Activated CD4-positive, alpha-beta T cell treated with anti-CD3 and anti-CD28 coated beads for 36 hours (primary cell): Measurements from ENCODE around the gene NOC2L. TPM values are rescaled to one million over a fixed set of nuclear protein-coding genes. Genes with fewer than 3 reads are reported as not detected.
A peak's percentile ranks its signal among the peaks of the same experiment; 100 is the strongest.
"Not testable (repeated sequence)": the region's sequence is repeated elsewhere in the genome, so short reads cannot be mapped to it uniquely, and the experiment has no call there.

Experiments
- ATAC-seq: fragments of 200-7000 bp; cut with Tn5 transposase; one replicate; pipeline ENCODE4 v1.10.0; 2021; ENCODE audit warnings: mild to moderate bottlenecking, moderate library complexity
- CTCF ChIA-PET: fragments of 350-600 bp; sonication (Branson Sonifier 250); formaldehyde crosslinking; loops from one replicate; lab custom pipeline; 2021; ENCODE audit warnings: antibody characterized with exemption; lab: Charles Lee
- POLR2A ChIA-PET: fragments of 350-600 bp; sonication (Branson Sonifier 250); formaldehyde crosslinking; loops from one replicate; lab custom pipeline; 2021; ENCODE audit warnings: antibody characterized with exemption, inconsistent platforms; lab: Charles Lee
- DNase-seq: peaks from one replicate; pipeline ENCODE4 v3.0.0-alpha.2; 2020
- H3K27ac Mint-ChIP-seq: one replicate; pipeline ENCODE4 v1.8.0; 2021; ENCODE audit warnings: mixed read lengths
- H3K27me3 Mint-ChIP-seq: one replicate; pipeline ENCODE4 v1.8.0; 2021; ENCODE audit warnings: mixed read lengths
- H3K36me3 Mint-ChIP-seq: one replicate; pipeline ENCODE4 v1.8.0; 2021; ENCODE audit warnings: low read depth, mixed read lengths
- H3K4me1 Mint-ChIP-seq: one replicate; pipeline ENCODE4 v1.8.0; 2021; ENCODE audit warnings: mixed read lengths
- H3K4me3 Mint-ChIP-seq: one replicate; pipeline ENCODE4 v1.8.0; 2021; ENCODE audit warnings: mild to moderate bottlenecking, moderate library complexity, mixed read lengths
- H3K9me3 Mint-ChIP-seq: one replicate; pipeline ENCODE4 v1.8.0; 2021; ENCODE audit warnings: low read depth, mixed read lengths
- intact Hi-C, 2 experiments: fragments of 100-400 bp; cut with DNase I in 1 of 2; cut with micrococcal nuclease in 1 of 2; formaldehyde crosslinking; loops; one replicate each; pipeline versions ENCODE4 v1.14.2 to v1.15.1; 2022 to 2024; cut with DNase I, micrococcal nuclease
- total RNA-seq, 2 experiments: library from RNA; stranded (reverse); gene quantifications; one replicate each; pipeline ENCODE4 v1.2.3, GENCODE V29; 2021

NOC2L gene
- total RNA-seq, 2 experiments from 2014 or later = 112 to 134 TPM

DNA sequence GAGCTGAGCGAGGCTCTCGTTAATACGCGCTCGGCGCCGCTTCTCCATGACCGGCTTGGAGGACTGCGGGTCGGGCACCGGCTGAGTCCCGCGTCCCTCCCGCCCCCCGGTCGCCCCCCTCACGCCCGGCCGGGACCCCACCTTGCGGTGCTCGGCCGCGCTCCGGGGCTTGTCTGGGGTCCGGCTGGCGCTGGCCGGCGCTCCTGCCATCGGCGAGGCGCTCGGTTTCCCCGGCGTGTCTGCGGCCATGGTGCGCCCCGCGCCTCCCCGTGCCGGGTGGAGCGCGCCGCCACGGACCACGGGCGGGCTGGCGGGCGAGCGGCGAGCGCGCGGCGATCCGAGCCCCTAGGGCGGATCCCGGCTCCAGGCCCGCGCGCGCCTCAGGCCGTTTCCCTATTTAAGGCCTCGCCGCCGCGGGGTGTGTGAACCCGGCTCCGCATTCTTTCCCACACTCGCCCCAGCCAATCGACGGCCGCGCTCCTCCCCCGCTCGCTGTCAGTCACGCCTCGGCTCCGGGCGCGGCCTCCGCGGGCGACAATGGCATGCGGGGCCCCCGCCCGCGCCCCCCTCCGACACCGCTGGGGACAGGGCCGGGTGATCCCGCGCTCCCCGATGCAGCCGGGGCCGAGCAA is 40.8 kb upstream of the NOC2L start, which contains the start of gene HES4:
HES4 (minus strand) TSS at position 373 of the 632 bp plus-strand sequence; CDS start at position 249, 124 bp downstream.
- ATAC-seq (peak; percentile 67), DNase-seq (peak; percentile 85)
- Mint-ChIP-seq H3K4me1 (peaks cover 14% of the 10 kb centered on the region), H3K9me3 (no peaks in the 10 kb centered on the region), H3K36me3 (peaks cover 1% of the 10 kb centered on the region), H3K27ac (peak within 1 kb of the TSS; percentile 90), H3K27me3 (peaks cover 22% of the 10 kb centered on the region), H3K4me3 (peak within 1 kb of the TSS; percentile 72)
- ChIA-PET POLR2A (no interaction called here), CTCF (no interaction called here)
- intact Hi-C loops = loop anchor here in 1 of 2 experiments (1.0 kb wide), 2 partner anchors 13 to 19 kb away; partner anchors contain the start of gene ISG15

DNA sequence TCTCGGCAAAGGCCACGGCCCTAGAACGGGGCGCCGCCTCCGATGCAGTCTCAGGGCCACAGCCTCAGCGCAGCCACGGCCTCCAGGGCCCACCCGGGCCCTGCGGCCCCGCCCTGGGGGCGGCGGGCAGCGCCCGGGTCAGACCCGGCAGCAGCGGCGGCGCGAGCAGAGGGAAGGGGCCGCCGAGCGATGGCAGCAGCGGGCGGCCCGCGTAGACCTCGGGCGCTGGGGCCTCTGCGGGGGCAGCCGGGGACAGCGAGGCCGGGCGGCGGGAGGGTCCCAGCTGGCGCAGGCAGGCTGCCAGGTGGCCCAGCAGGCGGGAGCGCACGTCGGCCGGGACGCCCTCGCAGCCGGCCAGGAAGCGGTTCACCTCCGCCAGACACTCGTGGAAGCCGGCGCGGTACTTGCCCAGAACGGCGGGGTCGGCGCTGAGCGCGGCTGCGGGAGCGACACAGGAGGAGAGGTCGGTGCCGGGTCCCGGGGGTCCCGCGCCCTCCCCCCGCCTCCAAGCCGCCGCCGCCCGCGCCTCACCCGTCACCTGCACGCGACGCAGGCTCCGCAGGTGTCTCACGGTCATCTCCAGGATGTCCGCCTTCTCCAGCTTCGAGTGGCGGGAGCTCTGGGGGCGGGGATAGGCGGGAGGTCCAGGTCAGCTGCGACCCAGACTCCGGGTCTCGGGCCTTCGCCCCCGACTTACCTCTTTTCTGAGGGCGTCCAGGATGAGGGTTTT is 40.1 kb upstream of the NOC2L start:
- intact Hi-C loops = no loop called here
- Mint-ChIP-seq H3K4me3 (no peak overlapping the region), H3K27me3 (peaks cover 16% of the 10 kb centered on the region), H3K4me1 (peaks cover 10% of the 10 kb centered on the region), H3K27ac (no peak overlapping the region), H3K36me3 (peaks cover 1% of the 10 kb centered on the region), H3K9me3 (no peaks in the 10 kb centered on the region)
- DNase-seq (peak; percentile 48), ATAC-seq (no peak)
- POLR2A ChIA-PET = no interaction called here
- CTCF ChIA-PET = no interaction called here

DNA sequence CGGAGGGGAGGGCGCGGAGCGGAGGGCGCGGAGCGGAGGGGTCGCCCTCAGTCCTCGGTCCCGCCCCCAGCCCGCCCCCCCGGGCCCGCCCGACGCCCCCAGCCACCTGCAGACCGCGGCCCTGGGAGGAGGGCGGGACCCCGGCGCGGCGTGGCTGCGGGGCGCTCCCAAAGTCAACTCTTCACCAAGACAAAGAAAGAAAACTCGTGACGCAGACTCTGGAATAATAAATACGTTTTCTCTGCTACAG is 39.6 kb upstream of the NOC2L start:
- DNase-seq = no peak
- ChIA-PET CTCF (no interaction called here), POLR2A (no interaction called here)
- Mint-ChIP-seq H3K9me3 (no peaks in the 10 kb centered on the region), H3K36me3 (peaks cover 1% of the 10 kb centered on the region), H3K27ac (no peak overlapping the region), H3K4me1 (peaks cover 10% of the 10 kb centered on the region), H3K4me3 (no peak overlapping the region), H3K27me3 (peaks cover 15% of the 10 kb centered on the region)
- intact Hi-C loops = no loop called here
- no peak for ATAC-seq

DNA sequence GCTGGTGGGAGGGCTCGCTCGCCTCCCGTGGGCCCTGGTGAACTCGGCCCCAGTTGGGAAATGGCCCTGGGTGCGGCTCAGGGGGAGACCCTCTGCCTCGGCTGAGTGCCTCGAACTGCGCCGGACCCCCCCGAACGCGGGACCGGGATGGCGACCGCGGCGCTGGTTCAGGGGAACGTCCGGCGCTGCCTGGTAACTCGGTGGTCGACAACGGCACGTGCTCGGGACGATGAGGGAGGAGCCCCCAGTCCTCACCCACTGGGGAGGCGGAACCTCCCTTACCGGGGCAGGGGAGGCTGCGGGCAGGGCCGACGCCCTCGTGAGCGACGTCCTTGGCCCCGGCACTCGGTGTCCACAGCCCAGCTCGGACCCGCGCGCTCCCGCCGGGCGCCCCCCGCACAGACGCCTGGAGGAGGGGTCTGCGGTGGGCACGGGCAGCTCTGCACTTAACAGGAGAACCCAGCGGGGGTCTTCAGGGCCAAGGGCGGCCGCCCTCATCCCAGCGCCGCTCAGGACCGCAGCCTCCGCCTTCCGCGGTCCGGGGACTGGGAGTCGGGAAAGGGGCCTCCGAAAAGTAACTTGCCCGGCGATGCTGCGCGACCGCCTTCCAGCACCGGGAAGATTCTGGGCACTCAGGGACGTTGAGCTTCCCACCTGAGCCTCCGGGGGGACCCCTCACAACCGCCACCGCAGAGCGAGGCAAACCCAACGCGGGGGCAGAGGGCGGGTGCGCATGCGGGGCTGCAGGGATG is 39.1 kb upstream of the NOC2L start:
- Mint-ChIP-seq H3K36me3 (peaks cover 1% of the 10 kb centered on the region), H3K27me3 (peaks cover 15% of the 10 kb centered on the region), H3K27ac (no peak overlapping the region), H3K9me3 (no peaks in the 10 kb centered on the region), H3K4me3 (no peak overlapping the region), H3K4me1 (peaks cover 10% of the 10 kb centered on the region)
- intact Hi-C loops = no loop called here
- DNase-seq (no peak), ATAC-seq (no peak)
- CTCF ChIA-PET = interaction anchor here (1.1 to 1.3 kb wide), 3 partner anchors 14 to 17 kb away, joined by 4 to 5 read pairs (median 5); partner anchors contain the start of gene PERM1
- POLR2A ChIA-PET = no interaction called here

DNA sequence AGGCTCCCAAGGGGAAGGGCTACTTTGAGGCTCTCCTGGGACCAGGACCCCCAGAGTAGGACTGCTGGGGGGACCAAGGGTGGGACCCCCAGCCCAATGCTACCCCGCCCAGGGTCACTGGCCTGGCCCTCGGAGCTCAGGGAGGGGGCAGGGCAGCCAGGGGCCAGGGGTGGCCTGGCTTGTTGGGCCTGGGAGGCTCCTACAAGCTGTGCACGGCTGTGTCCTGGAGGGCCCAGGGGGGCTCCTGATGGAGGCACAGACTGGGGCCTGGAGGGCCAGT is 38.6 kb upstream of the NOC2L start:
- ChIA-PET CTCF (interaction anchor here (0.9 to 1.3 kb wide), 4 partner anchors 13 to 24 kb away, joined by 4 to 5 read pairs (median 4); partner anchors contain the start of gene PERM1), POLR2A (interaction anchor here (0.5 kb wide), 1 partner anchor 365 kb away, joined by 6 read pairs; no protein-coding TSS in a partner anchor)
- H3K4me3 Mint-ChIP-seq = no peak overlapping the region
- peaks cover 3% of the 10 kb centered on the region for H3K9me3 Mint-ChIP-seq
- peaks cover 15% of the 10 kb centered on the region for H3K27me3 Mint-ChIP-seq
- H3K36me3 Mint-ChIP-seq = peaks cover 1% of the 10 kb centered on the region
- DNase-seq (no peak), ATAC-seq (no peak)
- peaks cover 14% of the 10 kb centered on the region for H3K4me1 Mint-ChIP-seq
- intact Hi-C loops = no loop called here
- no peak overlapping the region for H3K27ac Mint-ChIP-seq

DNA sequence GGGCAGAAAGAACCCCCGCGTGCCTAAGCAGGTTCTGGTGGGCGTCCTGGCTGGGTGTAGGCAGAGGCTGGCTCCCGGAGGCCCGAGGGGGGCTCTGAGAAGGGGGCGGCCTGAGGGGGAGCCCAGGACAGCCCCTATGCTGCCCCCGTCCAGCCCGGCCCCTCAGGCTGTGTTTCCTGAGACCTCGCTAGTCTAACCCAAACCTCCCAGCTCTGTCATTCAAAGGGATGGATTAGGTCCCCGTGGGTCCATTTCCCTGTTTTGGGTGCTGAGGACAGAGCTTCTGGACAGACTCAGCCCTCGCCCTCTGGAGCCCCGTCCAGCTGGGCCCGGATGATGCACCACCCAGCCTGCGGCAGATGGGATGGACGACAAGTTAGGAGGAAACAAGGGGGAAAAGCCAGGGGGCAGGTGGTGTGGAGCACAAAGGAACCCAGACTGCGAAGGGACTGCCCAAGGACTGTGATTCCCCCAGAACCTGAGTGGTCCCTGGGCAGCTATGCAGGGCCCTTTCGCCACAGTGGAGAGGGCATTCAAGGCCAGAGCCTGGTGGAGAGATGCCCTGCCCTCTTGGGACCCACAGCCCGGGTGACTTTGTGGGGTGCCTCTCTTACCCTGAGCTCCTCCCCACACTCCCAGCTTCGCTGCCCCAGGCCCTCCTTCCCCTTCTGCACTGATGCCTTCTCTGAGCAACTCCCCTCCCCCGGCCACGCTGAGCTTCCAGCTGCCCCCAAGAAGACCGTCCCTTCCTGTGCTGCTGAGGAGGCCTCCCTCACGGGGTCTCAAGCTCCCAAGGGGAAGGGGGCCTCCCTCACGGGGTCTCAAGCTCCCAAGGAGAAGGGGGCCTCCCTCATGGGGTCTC is 38.0 kb upstream of the NOC2L start:
- H3K4me1 Mint-ChIP-seq = peaks cover 19% of the 10 kb centered on the region
- peaks cover 1% of the 10 kb centered on the region for H3K36me3 Mint-ChIP-seq
- POLR2A ChIA-PET = interaction anchor here (0.5 kb wide), 1 partner anchor 366 kb away, joined by 6 read pairs; no protein-coding TSS in a partner anchor
- DNase-seq = no peak
- CTCF ChIA-PET = interaction anchor here (0.8 to 1.3 kb wide), 5 partner anchors 13 to 24 kb away, joined by 3 to 5 read pairs (median 4); partner anchors contain the start of gene PERM1
- no peak overlapping the region for H3K4me3 Mint-ChIP-seq
- intact Hi-C loops = no loop called here
- no peak overlapping the region for H3K27ac Mint-ChIP-seq
- ATAC-seq = no peak
- peaks cover 15% of the 10 kb centered on the region for H3K27me3 Mint-ChIP-seq
- peaks cover 7% of the 10 kb centered on the region for H3K9me3 Mint-ChIP-seq

DNA sequence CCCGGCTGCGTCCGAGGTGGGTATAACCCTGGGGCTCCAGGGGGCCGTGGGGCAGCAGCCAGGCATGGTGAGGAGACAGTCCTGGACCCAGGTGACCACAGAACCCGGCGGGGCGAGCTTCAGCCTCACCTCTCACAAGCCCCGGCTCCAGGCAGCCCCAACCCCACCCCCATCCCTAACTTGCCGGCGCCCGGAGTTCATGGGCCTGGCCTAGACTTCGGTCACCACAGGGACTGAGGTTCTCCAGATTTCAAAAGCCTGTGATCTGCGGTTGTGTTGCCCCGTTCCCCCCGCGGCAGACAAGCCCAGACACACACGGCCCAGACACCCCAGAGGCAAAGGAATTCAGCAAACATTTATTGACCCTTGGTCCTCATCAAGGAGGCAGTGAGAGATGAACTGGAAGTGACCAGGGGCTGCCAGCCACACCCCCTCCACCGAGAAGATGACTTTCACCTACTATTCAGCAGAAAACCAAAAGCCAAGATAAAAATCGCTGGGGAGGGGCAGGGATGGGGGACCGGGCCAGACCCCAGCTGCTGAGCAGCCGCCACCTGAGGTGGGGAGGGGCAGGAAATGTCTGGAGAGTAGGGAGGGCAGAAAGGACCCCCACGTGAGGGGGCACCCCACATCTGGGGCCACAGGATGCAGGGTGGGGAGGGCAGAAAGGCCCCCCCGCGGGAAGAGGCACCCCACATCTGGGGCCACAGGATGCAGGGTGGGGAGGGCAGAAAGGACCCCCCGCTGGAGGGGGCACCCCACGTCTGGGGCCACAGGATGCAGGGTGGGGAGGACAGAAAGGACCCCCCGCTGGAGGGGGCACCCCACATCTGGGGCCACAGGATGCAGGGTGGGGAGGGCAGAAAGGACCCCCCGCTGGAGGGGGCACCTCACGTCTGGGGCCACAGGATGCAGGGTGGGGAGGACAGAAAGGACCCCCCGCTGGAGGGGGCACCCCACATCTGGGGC is 36.9 kb upstream of the NOC2L start:
- ChIA-PET POLR2A (no interaction called here), CTCF (no interaction called here)
- Mint-ChIP-seq H3K36me3 (peaks cover 1% of the 10 kb centered on the region), H3K4me3 (no peak overlapping the region), H3K9me3 (peaks cover 9% of the 10 kb centered on the region), H3K27ac (no peak overlapping the region), H3K27me3 (peaks cover 18% of the 10 kb centered on the region), H3K4me1 (peaks cover 30% of the 10 kb centered on the region)
- DNase-seq = no peak
- ATAC-seq = no peak
- intact Hi-C loops = no loop called here

DNA sequence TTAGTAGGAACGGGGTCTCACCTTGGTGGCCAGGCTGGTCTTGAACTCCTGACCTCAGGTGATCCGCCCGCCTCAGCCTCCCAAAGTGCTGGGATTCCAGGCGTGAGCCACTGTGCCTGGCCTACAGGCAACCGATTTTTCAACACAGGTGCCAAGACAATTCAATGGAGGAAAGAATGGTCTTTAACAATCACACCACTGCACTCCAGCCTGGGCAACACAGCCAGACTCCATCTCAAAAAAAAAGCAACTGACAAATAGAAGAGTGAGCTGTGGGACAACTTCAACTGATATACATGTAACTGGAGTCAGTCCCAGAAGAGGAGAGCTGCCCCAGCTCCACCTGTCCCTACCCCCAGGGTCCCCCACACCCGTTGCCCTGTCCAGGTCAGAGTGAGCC is 35.5 kb upstream of the NOC2L start:
- peaks cover 26% of the 10 kb centered on the region for H3K4me1 Mint-ChIP-seq
- H3K9me3 Mint-ChIP-seq, H3K36me3 Mint-ChIP-seq, H3K27ac Mint-ChIP-seq, DNase-seq, POLR2A ChIA-PET, intact Hi-C loops, ATAC-seq, H3K4me3 Mint-ChIP-seq: not testable (repeated sequence)
- CTCF ChIA-PET = interaction anchor here (1.5 to 4.7 kb wide), 2 partner anchors 11 to 13 kb away, joined by 3 to 23 read pairs; partner anchors contain the start of gene PERM1
- peaks cover 23% of the 10 kb centered on the region for H3K27me3 Mint-ChIP-seq

DNA sequence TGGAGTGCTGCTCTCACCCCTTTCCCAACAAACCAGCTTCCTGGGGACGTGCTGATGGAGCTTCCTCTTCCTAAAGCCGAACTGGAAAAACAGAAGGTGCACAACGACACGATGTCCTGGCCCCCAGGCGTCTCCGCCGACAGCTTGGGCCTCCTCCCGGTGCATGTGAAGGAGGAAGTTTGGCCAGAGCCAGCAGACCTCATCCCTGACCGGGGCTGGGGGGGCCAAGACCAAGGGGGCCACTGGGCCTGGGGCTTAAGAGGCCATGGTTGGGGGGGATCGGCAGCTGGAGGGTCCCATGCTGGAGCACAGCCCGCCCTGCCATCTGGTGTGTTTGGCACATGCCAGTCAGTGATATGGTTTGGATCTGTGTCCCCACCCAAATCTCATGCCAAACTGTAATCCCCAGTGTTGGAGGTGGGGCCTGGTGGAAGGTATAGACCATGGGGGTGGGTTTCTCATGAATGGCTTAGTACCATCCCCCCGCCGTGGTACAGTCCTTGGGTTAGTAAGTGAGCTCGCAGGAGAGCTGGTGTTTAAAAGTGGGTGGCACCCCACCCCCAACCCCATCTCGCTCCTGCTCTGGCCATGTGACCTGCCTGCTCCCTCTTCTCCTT is 34.4 kb upstream of the NOC2L start:
- CTCF ChIA-PET = interaction anchor here (0.7 to 4.7 kb wide), 4 partner anchors 9 to 114 kb away, joined by 3 to 23 read pairs (median 6); partner anchors contain the start of gene PERM1
- ATAC-seq = no peak
- peaks cover 9% of the 10 kb centered on the region for H3K9me3 Mint-ChIP-seq
- peaks cover 26% of the 10 kb centered on the region for H3K4me1 Mint-ChIP-seq
- H3K36me3 Mint-ChIP-seq = no peaks in the 10 kb centered on the region
- H3K27ac Mint-ChIP-seq = no peak overlapping the region
- intact Hi-C loops = loop anchor here in 1 of 2 experiments (2.0 kb wide), 1 partner anchor 19 kb away; the partner anchor contains the start of gene ISG15
- POLR2A ChIA-PET = no interaction called here
- peaks cover 23% of the 10 kb centered on the region for H3K27me3 Mint-ChIP-seq
- no peak for DNase-seq
- H3K4me3 Mint-ChIP-seq = no peak overlapping the region
